HEK293 (cell line): Measurements from ENCODE around the gene PHYHD1.

Experiments used
- CTCF ChIA-PET: fragments of 350-600 bp; formaldehyde crosslinking; extraction: SDS; loops from one replicate; lab custom pipeline; 2021; ENCODE audit warnings: antibody characterized with exemption; lab: Yijun Ruan, JAX
- POLR2A ChIA-PET: fragments of 300-600 bp; formaldehyde crosslinking; extraction: SDS; loops from one replicate; lab custom pipeline; 2020; ENCODE audit warnings: antibody characterized with exemption, inconsistent platforms; lab: Yijun Ruan, JAX
- H3K27ac ChIP-seq: fragments of 200-500 bp; sonication (Bioruptor generic); 2 replicates; pipeline ENCODE4 v1.5.1; 2014; ENCODE audit warnings: low read depth, low read length, control low read depth, inconsistent platforms; ENCODE audit errors: extremely low read depth
- H3K36me3 ChIP-seq, 2 experiments: fragments of 200-500 bp in 1 of 2; sonication (Bioruptor generic) in 1 of 2; 1 replicate in 1 of 2; 2 replicates in 1 of 2; pipeline ENCODE4 v1.5.1; 2014 to 2017; ENCODE audit warnings: inconsistent platforms in 2 of 2, low read length in 2 of 2; ENCODE audit not compliant: control insufficient read depth in 2 of 2, insufficient read depth in 1 of 2
- H3K4me1 ChIP-seq: fragments of 200-500 bp; sonication (Bioruptor generic); 2 replicates; pipeline ENCODE4 v1.5.1; 2014; ENCODE audit warnings: mild to moderate bottlenecking, low read length, inconsistent platforms; ENCODE audit not compliant: control insufficient read depth, insufficient read depth
- H3K4me3 ChIP-seq: 2 replicates; pipeline ENCODE4 v1.5.1; 2011; ENCODE audit warnings: low read depth, mild to moderate bottlenecking, control low read depth, low read length, moderate library complexity
- H3K9me3 ChIP-seq: fragments of 200-500 bp; sonication (Bioruptor generic); 2 replicates; pipeline ENCODE4 v1.5.1; 2014; ENCODE audit warnings: low read depth, low read length, inconsistent platforms; ENCODE audit not compliant: control insufficient read depth, insufficient read depth
- BCL11A ChIP-seq: fragments of 450-650 bp; formaldehyde crosslinking; IDR thresholded peaks from 2 replicates; pipeline ENCODE4 v1.5.1; 2016; ENCODE audit warnings: low read depth, missing biosample characterization, missing genetic modification characterization
- FEZF1 ChIP-seq: fragments of 450-650 bp; formaldehyde crosslinking; IDR thresholded peaks from 2 replicates; pipeline ENCODE4 v1.5.1; 2016; ENCODE audit warnings: missing biosample characterization, missing genetic modification characterization
- HOXD13 ChIP-seq: sonication (generic); formaldehyde crosslinking; IDR thresholded peaks from 2 replicates; pipeline ENCODE4 v1.8.0; 2022; ENCODE audit warnings: missing genetic modification reagents, borderline replicate concordance
- PATZ1 ChIP-seq: fragments of 450-650 bp; formaldehyde crosslinking; IDR thresholded peaks from 2 replicates; pipeline ENCODE4 v1.5.1; 2016; ENCODE audit warnings: missing biosample characterization, missing genetic modification characterization
- YY1 ChIP-seq: fragments of 450-650 bp; formaldehyde crosslinking; IDR thresholded peaks from 2 replicates; pipeline ENCODE4 v1.5.1; 2018; ENCODE audit warnings: missing biosample characterization, missing genetic modification characterization
- ZBTB21 ChIP-seq: fragments of 450-650 bp; formaldehyde crosslinking; IDR thresholded peaks from 2 replicates; pipeline ENCODE4 v1.5.1; 2017; ENCODE audit warnings: missing biosample characterization, missing genetic modification characterization
- ZBTB48 ChIP-seq: fragments of 450-650 bp; formaldehyde crosslinking; IDR thresholded peaks from 2 replicates; pipeline ENCODE4 v1.5.1; 2016; ENCODE audit warnings: missing biosample characterization, missing genetic modification characterization
- ZIC2 ChIP-seq: fragments of 450-650 bp; formaldehyde crosslinking; IDR thresholded peaks from 2 replicates; pipeline ENCODE4 v1.5.1; 2016; ENCODE audit warnings: missing biosample characterization, missing genetic modification characterization
- ZNF157 ChIP-seq: fragments of 450-650 bp; formaldehyde crosslinking; IDR thresholded peaks from 2 replicates; pipeline ENCODE4 v1.5.1; 2016; ENCODE audit warnings: missing biosample characterization, missing genetic modification characterization
- ZNF335 ChIP-seq: fragments of 450-650 bp; formaldehyde crosslinking; conservative IDR thresholded peaks from 2 replicates; pipeline ENCODE4 v1.5.1; 2016; ENCODE audit warnings: missing biosample characterization, missing genetic modification characterization
- ZNF354C ChIP-seq: fragments of 450-650 bp; formaldehyde crosslinking; IDR thresholded peaks from 2 replicates; pipeline ENCODE4 v1.5.1; 2016; ENCODE audit warnings: missing biosample characterization, missing genetic modification characterization, low read depth, borderline replicate concordance
- ZNF426 ChIP-seq: fragments of 450-650 bp; formaldehyde crosslinking; IDR thresholded peaks from 2 replicates; pipeline ENCODE4 v1.5.1; 2017; ENCODE audit warnings: missing biosample characterization, missing genetic modification characterization, mild to moderate bottlenecking, inconsistent platforms, moderate library complexity
- ZNF433 ChIP-seq: fragments of 450-650 bp; formaldehyde crosslinking; IDR thresholded peaks from 2 replicates; pipeline ENCODE4 v1.5.1; 2016; ENCODE audit warnings: missing biosample characterization, missing genetic modification characterization, low read depth
- ZNF48 ChIP-seq: fragments of 450-650 bp; formaldehyde crosslinking; IDR thresholded peaks from 2 replicates; pipeline ENCODE4 v1.5.1; 2016; ENCODE audit warnings: missing biosample characterization, missing genetic modification characterization
- ZNF777 ChIP-seq: fragments of 450-650 bp; formaldehyde crosslinking; IDR thresholded peaks from 2 replicates; pipeline ENCODE4 v1.5.1; 2017; ENCODE audit warnings: missing biosample characterization, missing genetic modification characterization, borderline replicate concordance
- ZNF843 ChIP-seq: fragments of 450-650 bp; formaldehyde crosslinking; IDR thresholded peaks from 2 replicates; pipeline ENCODE4 v1.5.1; 2016; ENCODE audit warnings: missing biosample characterization, missing genetic modification characterization
- ZSCAN18 ChIP-seq: fragments of 450-650 bp; formaldehyde crosslinking; IDR thresholded peaks from 2 replicates; pipeline ENCODE4 v1.5.1; 2016; ENCODE audit warnings: missing biosample characterization, missing genetic modification characterization
- TF ChIP-seq, protein P1 (sequence below): fragments of 450-650 bp; formaldehyde crosslinking; IDR thresholded peaks from 2 replicates; pipeline ENCODE4 v1.5.1; 2016; ENCODE audit warnings: missing biosample characterization, missing genetic modification characterization, borderline replicate concordance
- TF ChIP-seq, protein P2 (sequence below): fragments of 450-650 bp; formaldehyde crosslinking; IDR thresholded peaks from 2 replicates; pipeline ENCODE4 v1.5.1; 2016; ENCODE audit warnings: missing biosample characterization, missing genetic modification characterization
- TF ChIP-seq, protein P3 (sequence below): fragments of 450-650 bp; formaldehyde crosslinking; IDR thresholded peaks from 2 replicates; pipeline ENCODE4 v1.5.1; 2016; ENCODE audit warnings: missing biosample characterization, missing genetic modification characterization
- TF ChIP-seq, protein P4 (sequence below): fragments of 450-650 bp; formaldehyde crosslinking; IDR thresholded peaks from 2 replicates; pipeline ENCODE4 v1.5.1; 2017; ENCODE audit warnings: missing biosample characterization, missing genetic modification characterization

The PHYHD1 gene

DNA sequence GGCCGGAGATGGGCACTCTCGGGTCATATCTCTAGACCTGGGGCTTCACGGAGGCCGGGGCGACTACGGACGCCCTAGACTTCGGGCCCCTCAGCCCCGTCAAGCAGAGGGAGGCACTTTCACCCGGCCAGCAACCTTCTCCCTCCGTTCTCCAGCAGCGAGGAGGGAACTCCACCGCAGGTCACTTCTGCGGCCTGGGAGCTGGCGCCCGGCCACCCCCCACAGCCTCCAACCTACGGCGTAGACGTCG, 26.4 kb downstream of the PHYHD1 start:
- peak overlapping the region; percentile 83 for H3K27ac ChIP-seq

DNA sequence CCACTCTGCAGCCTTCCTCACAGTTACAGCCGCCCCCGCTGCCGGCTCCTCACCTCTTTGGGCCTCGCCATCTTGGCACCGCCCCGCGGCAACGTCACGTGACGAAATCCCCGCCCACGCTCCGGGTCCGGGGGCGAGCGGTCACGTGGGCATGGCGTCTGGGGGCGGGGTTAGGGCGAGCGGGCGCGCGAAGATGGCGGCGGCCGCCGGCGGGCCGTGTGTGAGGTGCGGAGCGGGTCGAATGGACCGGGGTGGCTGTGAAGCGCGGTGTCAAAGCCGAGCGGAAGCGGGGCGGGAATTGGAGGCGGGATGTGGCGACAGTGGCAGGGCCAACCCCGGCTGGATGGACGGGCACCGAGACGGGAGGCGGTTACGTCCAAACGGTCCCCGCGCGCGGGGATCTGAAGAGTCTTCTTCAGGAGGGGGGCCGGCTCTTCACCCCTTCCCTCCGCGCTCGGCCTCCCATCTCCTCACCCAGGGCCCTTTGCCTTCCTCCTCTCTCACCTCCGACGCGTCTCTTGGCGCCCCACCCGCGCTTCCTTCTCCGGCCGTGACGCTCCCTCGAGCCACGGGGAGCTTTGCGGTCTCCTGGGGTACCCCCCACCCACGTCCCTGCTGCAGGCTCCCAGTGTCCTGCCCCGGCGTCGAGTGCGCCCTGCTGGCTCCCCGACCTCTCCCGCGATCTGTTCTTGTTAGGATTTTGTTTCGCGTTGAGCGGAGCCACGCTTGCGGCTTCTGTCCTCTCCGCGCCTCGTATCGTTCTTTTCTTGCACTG, 26.9 kb downstream of the PHYHD1 start, which contains the start of the genes DOLK and NUP188:
Gene DOLK (minus strand): TSS at position 77 of the 775 bp plus-strand sequence. CDS start 300 bp downstream, outside the sequence.
Gene NUP188 (plus strand): TSS at position 173 of the 775 bp plus-strand sequence. CDS start 21 bp downstream, at position 194.
- Histone ChIP-seq H3K9me3 (no peaks in the 10 kb centered on the region), H3K4me3 (peak within 1 kb of the TSS; percentile 96), H3K4me1 (no peaks in the 10 kb centered on the region), H3K27ac (peak within 1 kb of the TSS; percentile 83), H3K36me3 (peaks cover 18 to 32% of the 10 kb centered on the region in 2 experiments; a peak in 2 of 3 replicates)
- ChIA-PET POLR2A (interaction anchor here (0.6 to 1.4 kb wide), 9 partner anchors 8 to 492 kb away, joined by 3 to 5 read pairs (median 3); partner anchors contain the start of genes ODF2 and ZDHHC12), CTCF (interaction anchor here (0.9 to 2.6 kb wide), 4 partner anchors 19 to 58 kb away, joined by 3 to 8 read pairs (median 4); no protein-coding TSS in a partner anchor)
- TF ChIP-seq YY1 (tag by site-specific recombination), result peak; percentile 98
- TF ChIP-seq ZNF354C, result no peak
- peak; percentile 95 for TF ChIP-seq PATZ1 (tag by site-specific recombination)
- TF ChIP-seq, protein P1, sequence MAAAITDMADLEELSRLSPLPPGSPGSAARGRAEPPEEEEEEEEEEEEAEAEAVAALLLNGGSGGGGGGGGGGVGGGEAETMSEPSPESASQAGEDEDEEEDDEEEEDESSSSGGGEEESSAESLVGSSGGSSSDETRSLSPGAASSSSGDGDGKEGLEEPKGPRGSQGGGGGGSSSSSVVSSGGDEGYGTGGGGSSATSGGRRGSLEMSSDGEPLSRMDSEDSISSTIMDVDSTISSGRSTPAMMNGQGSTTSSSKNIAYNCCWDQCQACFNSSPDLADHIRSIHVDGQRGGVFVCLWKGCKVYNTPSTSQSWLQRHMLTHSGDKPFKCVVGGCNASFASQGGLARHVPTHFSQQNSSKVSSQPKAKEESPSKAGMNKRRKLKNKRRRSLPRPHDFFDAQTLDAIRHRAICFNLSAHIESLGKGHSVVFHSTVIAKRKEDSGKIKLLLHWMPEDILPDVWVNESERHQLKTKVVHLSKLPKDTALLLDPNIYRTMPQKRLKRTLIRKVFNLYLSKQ, result peak; percentile 52; the same call in 1 of the 2 replicates
- TF ChIP-seq ZNF843 (tag by site-specific recombination), result peak; percentile 70
- no peak for TF ChIP-seq ZNF157 (tag by site-specific recombination)
- no peak for TF ChIP-seq BCL11A
- no peak for TF ChIP-seq ZNF433 (tag by site-specific recombination)
- peak; percentile 80 for TF ChIP-seq ZBTB48 (tag by site-specific recombination)
- TF ChIP-seq ZNF426 (tag by site-specific recombination), result no peak
- no peak for TF ChIP-seq HOXD13
- TF ChIP-seq ZNF48 (tag by site-specific recombination), result no peak

More for the DNA sequence above, 26.4 kb downstream of the PHYHD1 start:
- no peaks in the 10 kb centered on the region for H3K9me3 ChIP-seq
- H3K4me1 ChIP-seq, result no peaks in the 10 kb centered on the region
- TF ChIP-seq, protein P2, sequence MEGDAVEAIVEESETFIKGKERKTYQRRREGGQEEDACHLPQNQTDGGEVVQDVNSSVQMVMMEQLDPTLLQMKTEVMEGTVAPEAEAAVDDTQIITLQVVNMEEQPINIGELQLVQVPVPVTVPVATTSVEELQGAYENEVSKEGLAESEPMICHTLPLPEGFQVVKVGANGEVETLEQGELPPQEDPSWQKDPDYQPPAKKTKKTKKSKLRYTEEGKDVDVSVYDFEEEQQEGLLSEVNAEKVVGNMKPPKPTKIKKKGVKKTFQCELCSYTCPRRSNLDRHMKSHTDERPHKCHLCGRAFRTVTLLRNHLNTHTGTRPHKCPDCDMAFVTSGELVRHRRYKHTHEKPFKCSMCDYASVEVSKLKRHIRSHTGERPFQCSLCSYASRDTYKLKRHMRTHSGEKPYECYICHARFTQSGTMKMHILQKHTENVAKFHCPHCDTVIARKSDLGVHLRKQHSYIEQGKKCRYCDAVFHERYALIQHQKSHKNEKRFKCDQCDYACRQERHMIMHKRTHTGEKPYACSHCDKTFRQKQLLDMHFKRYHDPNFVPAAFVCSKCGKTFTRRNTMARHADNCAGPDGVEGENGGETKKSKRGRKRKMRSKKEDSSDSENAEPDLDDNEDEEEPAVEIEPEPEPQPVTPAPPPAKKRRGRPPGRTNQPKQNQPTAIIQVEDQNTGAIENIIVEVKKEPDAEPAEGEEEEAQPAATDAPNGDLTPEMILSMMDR, result 0 out of 2 replicates have a peak, but pooled peaks have one; percentile 7
- TF ChIP-seq ZNF335 (tag by site-specific recombination) (peak; percentile 84), ZIC2 (tag by site-specific recombination) (peak; percentile 47), ZNF426 (tag by site-specific recombination) (no peak), FEZF1 (tag by site-specific recombination) (0 out of 2 replicates have a peak, but pooled peaks have one; percentile 8), ZNF777 (0 out of 2 replicates have a peak, but pooled peaks have one; percentile 34), ZBTB21 (tag by site-specific recombination) (0 out of 2 replicates have a peak, but pooled peaks have one; percentile 8), ZSCAN18 (tag by site-specific recombination) (no peak)
- TF ChIP-seq, protein P3, sequence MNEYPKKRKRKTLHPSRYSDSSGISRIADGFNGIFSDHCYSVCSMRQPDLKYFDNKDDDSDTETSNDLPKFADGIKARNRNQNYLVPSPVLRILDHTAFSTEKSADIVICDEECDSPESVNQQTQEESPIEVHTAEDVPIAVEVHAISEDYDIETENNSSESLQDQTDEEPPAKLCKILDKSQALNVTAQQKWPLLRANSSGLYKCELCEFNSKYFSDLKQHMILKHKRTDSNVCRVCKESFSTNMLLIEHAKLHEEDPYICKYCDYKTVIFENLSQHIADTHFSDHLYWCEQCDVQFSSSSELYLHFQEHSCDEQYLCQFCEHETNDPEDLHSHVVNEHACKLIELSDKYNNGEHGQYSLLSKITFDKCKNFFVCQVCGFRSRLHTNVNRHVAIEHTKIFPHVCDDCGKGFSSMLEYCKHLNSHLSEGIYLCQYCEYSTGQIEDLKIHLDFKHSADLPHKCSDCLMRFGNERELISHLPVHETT (tag by site-specific recombination), result peak; percentile 40; the same call in 1 of the 2 replicates
- TF ChIP-seq, protein P4, sequence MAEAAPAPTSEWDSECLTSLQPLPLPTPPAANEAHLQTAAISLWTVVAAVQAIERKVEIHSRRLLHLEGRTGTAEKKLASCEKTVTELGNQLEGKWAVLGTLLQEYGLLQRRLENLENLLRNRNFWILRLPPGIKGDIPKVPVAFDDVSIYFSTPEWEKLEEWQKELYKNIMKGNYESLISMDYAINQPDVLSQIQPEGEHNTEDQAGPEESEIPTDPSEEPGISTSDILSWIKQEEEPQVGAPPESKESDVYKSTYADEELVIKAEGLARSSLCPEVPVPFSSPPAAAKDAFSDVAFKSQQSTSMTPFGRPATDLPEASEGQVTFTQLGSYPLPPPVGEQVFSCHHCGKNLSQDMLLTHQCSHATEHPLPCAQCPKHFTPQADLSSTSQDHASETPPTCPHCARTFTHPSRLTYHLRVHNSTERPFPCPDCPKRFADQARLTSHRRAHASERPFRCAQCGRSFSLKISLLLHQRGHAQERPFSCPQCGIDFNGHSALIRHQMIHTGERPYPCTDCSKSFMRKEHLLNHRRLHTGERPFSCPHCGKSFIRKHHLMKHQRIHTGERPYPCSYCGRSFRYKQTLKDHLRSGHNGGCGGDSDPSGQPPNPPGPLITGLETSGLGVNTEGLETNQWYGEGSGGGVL (tag by site-specific recombination), result 0 out of 2 replicates have a peak, but pooled peaks have one; percentile 6
- peaks cover 18 to 29% of the 10 kb centered on the region in 2 experiments; a peak in 2 of 3 replicates for H3K36me3 ChIP-seq
- POLR2A ChIA-PET, result interaction anchor here (0.6 to 1.0 kb wide), 2 partner anchors 27 to 491 kb away, joined by 4 to 5 read pairs; partner anchors contain the start of gene ODF2
- H3K4me3 ChIP-seq, result peak overlapping the region; percentile 96
- CTCF ChIA-PET, result interaction anchor here (2.6 kb wide), 1 partner anchor 19 kb away, joined by 8 read pairs; no protein-coding TSS in a partner anchor
